NCI-H82 treated with DMSO at 0.1 percent for 48 hours (cell line): Measurements from ENCODE around the gene NAA80.

Source experiments
- DNase-seq: peaks from one replicate; lab custom pipeline; 2025; ENCODE audit not compliant: unreplicated experiment; lab: John Stamatoyannopoulos, UW

Gene NAA80

DNA sequence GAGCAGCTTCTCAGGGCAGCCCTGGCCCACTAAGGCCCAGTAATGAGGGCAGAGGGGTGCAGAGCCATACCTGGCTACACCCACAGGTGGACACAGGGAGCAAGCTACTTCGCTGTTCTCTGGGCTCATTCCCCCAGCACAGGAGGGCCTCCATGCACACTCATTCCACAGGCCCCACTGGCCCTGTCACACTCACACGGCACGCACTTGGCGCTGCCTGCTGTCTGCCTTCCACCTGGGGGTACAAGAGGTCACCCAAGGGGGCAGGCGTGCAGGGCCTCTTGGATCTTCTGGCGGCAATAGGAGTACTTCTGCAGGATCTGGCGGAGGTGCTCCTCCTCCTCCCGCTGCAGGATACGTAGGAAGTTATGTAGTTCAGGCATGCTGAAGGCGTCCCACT is 31.1 kb upstream of the NAA80 start:
- DNase-seq: no peak

DNA sequence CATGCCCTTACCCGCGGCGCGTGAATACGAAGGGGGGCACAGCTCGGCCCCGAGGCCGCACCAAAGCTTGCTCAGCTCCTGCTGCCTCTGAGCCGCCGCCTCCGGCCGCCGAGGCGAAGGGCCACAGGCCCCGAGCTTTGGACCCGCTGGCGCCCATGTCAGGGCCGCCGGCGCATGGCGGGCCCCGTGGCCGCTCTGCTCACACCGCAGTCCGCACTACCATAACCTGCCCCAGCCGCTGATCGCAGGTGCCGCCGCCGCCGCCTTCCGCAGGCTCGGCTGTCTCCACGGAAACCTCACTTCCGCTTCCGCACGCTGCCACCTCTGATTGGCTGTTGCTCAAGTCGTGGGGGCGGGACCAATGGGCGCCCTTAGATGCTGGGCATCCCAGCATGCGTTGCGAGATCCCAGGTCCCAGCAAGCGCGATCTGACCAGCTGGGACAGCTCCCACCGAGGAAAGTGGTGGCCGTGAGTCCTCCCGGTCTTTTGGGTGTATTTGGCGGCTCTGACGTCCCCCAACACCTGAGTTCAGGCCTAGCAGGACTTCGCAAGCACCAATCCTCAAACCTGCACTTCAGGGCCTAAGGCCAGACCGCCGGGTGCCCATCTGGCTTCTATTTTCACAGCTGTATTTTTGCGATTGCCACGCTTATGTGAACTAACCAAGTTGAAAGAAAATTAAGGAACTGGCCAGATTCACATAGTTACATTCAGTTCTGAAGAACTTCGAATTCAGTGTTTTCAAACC is 28.9 kb upstream of the NAA80 start, which contains the start of gene TUSC2:
TSS of gene TUSC2 (minus strand) at position 281 of the 749 bp plus-strand sequence. CDS start at position 157, 124 bp downstream.
- DNase-seq: peak; percentile 76

DNA sequence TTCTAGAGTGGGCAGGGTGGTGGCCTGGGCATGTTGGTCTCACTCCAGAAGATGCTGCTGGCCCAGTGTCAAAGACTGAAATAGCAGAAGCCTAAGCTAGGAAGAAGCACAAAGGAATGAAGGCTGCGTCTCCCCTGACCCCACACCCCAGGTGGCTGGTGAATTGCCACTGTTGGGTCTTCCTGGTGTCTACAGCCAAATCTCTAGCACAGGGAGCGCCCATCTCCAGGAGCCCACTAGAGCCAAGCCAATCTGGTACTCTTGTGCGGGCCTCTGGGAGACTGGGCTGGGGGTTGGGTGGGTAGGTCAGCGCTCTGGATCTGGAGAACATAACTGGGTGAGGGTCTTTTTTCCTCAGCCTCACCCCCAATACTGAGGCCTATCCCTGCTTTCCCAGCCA is 27.9 kb upstream of the NAA80 start:
- DNase-seq: no peak

DNA sequence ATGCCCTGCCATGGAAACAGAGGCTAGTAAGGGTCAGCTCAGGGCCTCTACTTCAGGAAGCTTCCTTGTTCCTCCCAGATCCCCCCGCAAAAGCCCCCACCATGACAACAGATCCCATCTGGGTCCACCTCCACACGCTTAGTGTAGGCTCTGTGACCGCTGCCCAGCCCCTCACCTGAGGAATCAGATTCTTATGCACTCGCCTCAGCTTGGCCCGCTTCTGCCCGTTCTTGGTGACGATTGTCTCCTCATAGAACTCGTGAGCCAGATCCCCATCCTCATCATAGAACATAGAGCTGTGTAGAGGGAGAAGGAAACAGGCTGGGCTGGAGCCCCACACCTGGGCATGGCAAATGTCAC is 27.0 kb upstream of the NAA80 start:
- no peak for DNase-seq

DNA sequence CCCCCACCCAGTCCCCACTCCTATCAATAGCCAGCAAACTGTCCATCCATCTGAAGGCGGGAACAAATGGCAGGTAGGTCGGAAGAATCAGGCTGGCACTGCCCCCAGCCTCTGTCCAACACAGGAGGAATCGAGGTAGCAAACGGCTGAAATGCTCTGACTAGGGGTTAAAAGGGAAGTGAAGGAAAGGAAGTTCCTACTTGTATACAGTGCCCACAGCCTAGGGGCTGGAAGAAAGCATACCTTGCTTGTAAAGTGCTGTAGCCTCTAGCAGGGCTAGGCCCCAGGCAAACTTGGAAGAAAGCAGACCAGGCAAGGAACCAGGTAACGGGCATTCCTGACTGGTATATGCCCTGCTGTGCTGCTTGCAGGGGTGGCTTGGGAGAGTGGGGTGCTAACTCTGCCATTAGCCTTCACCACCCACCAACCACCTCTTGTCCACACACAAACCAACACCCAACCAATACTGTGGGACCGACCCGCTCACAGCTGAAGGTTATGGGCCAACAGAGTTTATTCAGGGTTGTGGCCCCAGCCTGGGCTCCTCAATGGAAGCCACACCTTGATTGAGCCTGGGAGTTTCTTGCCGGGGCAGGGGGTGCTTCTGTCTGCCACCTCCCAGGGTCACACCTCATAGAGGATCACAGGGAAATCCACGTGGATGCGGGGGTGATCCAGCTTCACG is 26.4 kb upstream of the NAA80 start:
- DNase-seq: no peak

DNA sequence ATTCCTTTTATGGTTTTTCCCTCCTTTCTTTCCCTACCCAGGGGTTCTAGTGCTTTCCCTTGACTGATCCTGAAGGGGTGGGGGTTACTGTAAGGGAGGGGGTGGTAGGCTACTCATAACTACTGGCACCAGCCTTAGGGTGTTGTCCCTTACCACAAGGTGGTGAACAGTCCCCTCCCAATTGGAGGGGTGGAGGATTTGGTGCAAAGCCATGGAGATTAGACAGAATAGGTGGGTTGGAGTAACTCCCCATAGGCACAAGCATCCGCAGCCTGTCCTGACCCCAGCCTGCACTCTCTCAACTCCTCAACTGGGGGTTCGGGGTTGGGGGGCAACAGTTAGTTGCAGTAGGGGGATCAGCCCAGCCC is 25.9 kb upstream of the NAA80 start:
- DNase-seq: no peak

DNA sequence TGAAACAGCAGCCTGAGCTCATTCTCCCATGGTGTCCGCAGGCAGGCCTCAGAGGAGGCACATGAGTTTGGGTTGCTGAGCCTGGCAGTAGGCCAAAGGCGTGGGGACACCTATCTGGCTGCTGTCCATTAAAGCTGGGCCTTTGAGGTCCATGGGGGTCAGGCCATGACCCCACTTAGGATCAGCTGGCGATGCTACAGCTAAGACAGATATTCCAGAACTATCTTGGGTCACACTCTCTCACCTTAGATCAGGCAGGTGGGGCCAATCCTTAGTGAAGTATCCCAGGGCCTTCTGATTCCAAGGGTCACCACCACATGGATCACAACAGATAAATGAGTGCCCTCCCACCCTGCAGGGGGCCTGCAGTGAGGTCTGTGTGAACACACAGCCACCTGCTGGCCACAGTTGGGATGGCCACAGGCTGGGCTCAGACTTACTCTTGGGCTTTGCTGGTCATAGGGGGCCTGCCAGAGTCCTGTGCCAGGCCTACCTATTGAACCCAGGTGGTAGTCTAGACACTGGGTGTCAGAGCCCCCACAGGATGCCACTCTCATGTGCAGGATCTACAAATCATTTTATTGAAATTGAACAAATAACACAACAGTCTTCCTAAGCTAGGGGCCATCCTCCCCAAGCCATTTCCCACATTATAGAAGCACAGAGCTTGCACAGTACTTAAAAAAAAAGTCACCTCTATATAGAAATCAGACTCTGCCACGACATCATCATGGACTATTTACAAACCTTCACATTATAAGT is 25.3 kb upstream of the NAA80 start:
- DNase-seq: peak; percentile 13

DNA sequence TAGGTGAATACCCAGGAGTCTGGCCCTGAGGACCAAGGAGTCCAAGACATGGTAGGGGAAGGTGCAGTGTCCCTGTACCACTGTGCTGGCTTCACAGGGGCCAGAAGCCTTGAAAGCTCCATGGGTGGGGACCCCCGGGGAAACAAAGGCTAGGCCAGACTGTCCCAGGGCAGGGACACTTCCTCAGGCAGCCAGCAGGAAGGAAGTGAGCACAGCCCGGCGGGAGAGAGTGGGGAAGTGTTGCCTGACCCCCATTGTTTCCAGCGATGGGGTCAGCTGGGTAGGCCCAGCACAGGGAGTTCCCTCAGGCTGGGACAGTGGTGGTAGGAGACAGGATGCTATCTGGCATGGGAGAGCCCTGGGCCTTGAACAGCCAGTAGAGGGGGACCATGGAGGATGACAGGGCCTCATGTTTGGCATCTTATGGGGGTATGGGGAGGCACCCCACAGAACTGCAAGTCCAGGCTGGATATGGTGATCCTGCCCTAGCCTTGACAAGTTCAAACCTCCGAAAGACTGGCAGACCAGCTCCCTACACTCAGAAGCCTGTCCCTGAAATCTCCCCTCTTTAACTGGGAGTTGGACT is 24.5 kb upstream of the NAA80 start:
- DNase-seq: no peak

DNA sequence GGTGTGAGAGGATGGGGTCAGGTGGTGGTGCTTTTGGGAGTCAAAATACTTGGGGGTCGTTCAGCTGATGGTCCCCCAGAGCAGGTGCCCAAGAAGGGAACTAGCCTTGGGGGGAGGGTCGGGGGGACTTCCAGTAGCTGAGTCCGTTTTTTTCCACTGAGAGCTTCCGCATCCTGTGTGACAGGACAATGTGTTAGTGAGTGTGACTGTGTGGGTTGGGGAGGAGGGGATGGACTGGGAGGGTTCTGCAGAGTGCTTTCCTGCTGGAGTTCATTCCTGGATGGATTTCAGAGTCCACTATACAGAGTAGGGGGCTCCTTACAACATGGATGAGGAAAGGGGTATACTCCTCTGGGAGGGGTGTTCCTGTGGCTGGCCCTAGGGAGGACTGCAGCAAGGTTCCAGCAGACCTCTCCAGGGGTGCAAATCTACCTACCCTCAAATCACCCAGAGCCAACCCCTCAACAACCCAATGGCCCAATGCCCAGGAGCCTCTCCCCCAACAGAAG is 23.9 kb upstream of the NAA80 start:
- no peak for DNase-seq

DNA sequence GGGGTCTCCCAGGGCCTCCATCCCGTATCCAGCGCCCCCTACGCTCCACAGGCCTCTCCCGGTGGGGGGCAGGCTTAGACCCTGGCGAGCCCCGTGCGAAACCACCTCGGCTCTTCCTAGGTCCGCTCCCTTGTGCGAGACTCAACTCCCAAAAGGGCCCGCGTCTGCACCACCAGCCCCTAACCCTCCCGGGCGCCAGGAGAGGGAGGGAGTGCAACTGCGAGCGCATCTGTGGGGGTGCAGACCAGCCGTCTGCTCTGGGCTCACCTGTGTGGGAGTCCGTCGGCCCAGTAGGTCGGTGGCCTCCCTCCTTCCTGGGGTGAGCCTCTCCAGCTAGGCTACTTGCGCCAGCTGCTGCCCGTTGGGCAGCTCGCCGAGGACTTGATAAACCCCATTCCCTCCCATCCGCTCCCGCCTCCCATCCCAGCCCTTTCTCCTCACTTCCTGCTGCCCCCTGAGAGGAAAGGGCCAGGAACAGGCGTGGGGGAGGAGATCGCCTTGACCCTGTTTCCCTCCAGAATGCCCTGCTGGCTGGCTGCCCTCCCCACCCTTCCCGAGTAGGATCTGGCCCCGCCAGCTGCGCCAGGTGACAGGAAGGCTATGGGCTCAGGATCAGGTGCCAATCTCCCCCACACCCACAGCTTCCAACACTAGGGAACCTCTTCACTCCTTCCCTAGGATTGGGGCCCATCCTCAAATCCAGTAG is 23.3 kb upstream of the NAA80 start, which contains the start of gene HYAL2:
TSS of gene HYAL2 (minus strand) at position 360 of the 706 bp plus-strand sequence. CDS start 2,256 bp downstream, outside the sequence.
- no peak for DNase-seq

DNA sequence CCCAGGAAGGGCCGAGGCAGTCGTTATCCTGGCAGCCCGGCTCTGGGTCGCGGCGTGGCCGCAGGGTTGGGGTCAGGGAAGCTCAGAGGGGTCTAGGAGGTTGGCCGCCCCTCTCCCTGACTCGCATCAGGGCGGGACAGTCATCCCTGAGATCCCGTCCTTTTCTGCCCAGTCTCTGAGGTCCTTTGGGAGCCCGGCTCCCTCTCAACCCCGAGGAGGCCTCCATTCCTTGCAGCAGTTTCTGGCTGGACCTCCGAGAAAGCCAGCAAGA is 22.8 kb upstream of the NAA80 start:
- no peak for DNase-seq

DNA sequence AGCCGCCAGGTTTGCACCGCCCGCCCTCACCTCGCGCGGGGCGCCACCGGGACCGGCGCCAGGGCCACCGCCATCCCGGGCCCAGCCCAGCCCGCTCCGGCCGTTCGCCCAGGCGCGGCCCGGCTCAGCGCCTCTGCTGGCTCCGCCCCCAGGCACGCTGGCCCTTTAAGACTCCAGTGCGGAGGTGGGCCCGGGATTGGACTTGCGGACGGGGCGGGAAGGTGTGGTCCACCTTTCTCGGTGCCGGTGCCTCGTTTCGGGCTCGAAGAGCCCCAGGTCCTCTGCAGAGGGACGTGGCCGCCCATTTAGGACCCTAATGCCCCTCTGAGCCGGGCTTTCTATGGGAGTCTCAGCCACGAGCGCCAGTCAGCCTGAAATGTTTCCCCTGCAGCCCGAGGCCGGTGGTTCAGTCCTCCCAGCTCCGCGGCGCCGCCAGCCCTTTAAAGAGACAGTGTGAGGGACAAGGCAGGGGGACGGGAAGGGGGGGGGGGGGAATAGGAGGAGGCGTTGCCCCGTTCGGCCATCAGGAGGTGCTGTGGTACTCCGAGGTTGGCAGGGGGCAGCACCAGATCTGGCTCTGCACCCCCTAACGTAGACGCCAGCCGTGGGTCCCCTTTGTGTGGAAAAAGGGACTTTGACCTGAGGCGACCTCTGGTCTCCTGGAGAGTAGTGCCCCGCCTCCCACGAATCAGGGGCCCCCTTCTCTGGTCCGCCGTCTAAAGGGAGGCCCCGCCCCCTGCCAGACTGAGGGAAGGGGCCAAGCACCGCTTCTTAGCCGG is 22.3 kb upstream of the NAA80 start:
- DNase-seq: peak; percentile 67

DNA sequence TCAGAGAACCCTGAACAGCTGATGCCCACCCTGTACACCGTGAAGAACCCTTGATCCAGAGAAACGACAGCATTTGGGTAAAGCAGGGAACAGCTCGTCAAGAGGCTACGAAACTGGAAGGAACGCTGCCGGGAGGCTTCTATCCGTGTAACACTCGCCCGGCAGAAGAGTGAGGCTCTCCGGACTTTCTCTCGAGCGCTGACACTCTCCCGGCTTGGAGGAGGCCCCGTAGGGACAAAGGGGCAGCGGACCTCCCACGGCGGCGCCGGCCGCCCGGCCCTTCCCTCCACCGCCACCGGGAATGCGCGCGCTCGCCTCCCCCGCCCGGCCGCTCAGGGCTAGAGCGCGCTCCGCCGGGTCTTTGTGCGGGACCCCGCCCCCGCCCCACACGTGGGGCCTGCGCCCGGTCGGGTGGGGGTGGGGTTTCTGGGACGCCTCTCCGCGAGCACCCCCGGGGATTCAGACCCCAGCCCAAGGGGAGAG is 21.7 kb upstream of the NAA80 start:
- DNase-seq: no peak

DNA sequence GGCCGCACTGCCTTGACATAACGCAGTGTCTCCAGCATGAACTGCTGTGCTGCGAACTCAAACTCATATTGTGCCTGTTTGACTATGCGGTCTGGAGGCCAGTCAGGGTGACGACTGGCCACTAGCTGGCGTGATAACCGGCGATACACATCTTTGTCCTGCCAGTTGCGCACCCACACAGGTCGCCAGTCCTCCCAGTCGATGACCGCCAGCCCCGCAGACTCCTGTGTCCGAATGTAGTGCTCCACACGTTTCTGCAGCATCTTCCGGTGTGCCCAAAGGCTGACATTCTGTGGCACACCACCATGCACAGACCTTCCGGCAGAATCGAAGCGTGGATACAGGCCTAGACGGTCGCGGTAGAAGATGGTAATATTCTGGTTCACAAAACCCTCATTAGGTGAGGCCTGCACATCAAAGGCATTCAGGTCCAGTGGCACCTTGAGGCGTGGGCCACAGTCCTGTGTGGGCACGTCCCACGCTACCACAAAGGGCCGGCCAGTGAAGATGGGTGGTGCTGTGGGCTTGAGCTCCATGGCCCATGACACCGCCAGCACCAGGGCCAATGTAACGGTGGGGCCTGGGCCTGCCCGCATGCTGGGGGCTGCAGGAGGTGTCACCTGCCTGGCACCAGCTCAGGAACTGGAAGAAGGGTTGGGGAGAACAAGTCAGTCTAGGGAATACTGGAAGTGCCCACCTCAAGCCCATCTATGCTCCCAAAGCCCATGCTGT is 20.9 kb upstream of the NAA80 start:
- DNase-seq: no peak

DNA sequence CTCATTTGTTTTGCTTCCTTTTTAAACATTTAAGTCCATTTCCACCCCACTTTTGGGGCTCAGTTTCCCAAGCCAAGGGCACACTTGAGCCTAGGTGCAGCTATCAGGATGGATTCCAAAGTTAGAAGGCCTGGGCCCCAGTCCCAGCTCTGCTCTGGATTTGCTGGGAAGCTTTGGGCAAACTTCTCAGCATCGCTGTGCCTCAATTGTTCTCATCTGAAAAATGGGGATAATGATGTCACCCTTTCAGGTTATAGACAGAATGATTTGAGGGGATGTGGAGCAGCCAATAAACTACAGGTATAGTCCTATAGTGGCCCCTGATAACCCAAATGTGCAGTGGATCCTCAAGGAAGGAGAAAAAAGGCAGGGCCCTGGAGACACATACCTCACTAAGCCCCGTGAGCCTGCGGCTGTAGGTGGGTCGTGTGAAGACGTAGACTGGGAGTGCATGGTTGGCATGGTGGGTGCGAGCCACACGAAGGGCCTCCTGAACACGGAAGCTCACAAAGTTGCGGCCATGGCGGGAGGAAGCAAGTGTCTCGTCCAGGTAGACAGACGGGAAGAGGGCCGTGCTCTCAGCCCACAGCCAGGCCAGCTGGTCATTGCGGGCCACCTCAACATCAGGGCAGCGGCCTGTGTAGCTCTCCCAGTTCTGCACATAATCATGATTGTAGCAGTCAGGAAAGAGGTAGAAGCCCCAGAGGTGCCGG is 20.1 kb upstream of the NAA80 start:
- no peak for DNase-seq

DNA sequence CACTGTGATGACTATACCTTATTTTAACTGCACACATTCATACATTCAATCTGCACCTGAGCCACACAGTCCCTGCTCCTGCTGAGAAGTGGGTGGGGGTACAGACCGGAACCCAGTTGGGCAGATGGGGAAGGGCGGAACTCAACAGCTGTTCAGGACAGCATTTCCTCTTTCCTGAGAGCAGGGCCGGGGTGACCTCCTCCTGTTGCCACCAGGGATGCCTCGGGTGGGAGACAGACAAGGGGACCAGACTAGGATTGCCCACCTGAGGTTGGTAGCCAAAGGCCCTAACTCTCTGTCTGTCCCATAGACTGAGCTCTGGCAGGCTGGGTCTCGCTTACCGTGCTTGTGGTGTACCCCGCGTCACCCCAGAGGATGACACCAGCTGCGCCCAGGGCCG is 19.4 kb upstream of the NAA80 start:
- no peak for DNase-seq

DNA sequence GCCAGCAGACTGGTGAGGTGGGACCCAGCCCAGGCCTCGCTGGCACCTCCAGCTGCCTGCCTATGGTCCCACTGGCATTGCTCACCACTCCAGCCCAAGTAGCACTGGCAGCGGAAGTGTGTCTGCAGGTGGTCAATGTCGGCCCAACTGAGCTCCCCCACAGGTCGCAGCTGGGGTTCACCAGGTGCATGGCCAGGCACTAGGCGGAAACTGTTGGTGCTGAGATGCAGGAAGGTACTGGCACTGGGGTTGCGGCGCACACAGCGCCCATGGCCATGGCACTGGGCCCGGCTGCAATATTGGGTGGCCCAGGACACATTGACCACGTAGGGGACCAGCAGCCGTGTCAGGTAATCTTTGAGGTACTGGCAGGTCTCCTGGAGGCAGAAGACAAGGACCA is 19.0 kb upstream of the NAA80 start:
- no peak for DNase-seq

DNA sequence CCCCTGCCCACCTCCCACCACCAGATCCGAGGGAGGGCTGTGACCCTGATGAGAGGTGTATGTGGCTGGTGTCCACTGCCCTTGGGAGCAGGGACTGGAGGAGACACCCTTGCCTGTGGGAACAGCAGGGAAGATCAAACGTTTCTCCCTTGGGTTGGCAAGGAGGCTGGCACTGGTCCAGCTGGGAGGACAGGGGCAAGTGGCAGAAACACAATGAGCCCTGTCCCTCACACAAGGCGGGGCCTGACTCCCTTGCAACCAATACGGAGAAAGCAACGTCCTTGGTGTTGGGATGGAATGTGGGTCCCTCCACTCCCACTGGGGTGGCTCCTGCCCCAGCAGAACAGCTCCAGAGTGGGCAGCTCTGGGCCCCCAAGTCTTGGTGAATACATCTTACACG is 18.1 kb upstream of the NAA80 start:
- no peak for DNase-seq
